Caco-2 (cell line): Measurements from ENCODE around the gene PPP2R1A. TPM values are rescaled to one million over a fixed set of nuclear protein-coding genes. Genes with fewer than 3 reads are reported as not detected.

ENCODE experiments used
- BruUV-seq: library from RNA; stranded (reverse); fragments of 400-500 nt; replicated peaks from 2 replicates; lab custom pipeline; 2021; lab: Mats Ljungman, UMichigan
- CTCF ChIA-PET: fragments of 300-600 bp; sonication (Branson Sonifier 250); formaldehyde crosslinking; loops from one replicate; lab custom pipeline; 2022; ENCODE audit warnings: antibody characterized with exemption; lab: Charles Lee
- POLR2A ChIA-PET: fragments of 300-600 bp; sonication (Branson Sonifier 250); formaldehyde crosslinking; loops from one replicate; lab custom pipeline; 2022; ENCODE audit warnings: antibody characterized with exemption; lab: Charles Lee
- DNase-seq, 2 experiments: peaks; one replicate each; pipeline versions ENCODE4 v3.0.0 to v3.0.0-alpha.2; 2020 to 2022
- H3K27me3 ChIP-seq: replicated peaks from 2 replicates; pipeline ENCODE4 v1.6.0; 2011; ENCODE audit warnings: low read length; ENCODE audit not compliant: control insufficient read depth, insufficient read depth
- H3K36me3 ChIP-seq: 2 replicates; pipeline ENCODE4 v1.5.1; 2011; ENCODE audit warnings: low read length; ENCODE audit not compliant: control insufficient read depth, insufficient read depth
- H3K4me1 ChIP-seq: fragments of 250-450 bp; sonication (Bioruptor Pico); 2 replicates; pipeline ENCODE4 v1.5.1; 2020; ENCODE audit warnings: mild to moderate bottlenecking
- H3K4me3 ChIP-seq: 2 replicates; pipeline ENCODE4 v1.5.1; 2011; ENCODE audit warnings: low read depth, mild to moderate bottlenecking, control low read depth, low read length
- H3K9me3 ChIP-seq: fragments of 250-450 bp; sonication (Bioruptor Pico); 2 replicates; pipeline ENCODE4 v1.5.1; 2020; ENCODE audit warnings: mild to moderate bottlenecking, moderate library complexity
- H3K27ac Mint-ChIP-seq: one replicate; pipeline ENCODE4 v1.8.0; 2022; ENCODE audit warnings: mixed read lengths; ENCODE audit not compliant: unreplicated experiment
- H3K27me3 Mint-ChIP-seq: one replicate; pipeline ENCODE4 v1.8.0; 2022; ENCODE audit warnings: mixed read lengths; ENCODE audit not compliant: insufficient read depth, unreplicated experiment
- H3K36me3 Mint-ChIP-seq: one replicate; pipeline ENCODE4 v1.8.0; 2022; ENCODE audit warnings: mild to moderate bottlenecking, mixed read lengths; ENCODE audit not compliant: insufficient read depth, unreplicated experiment
- H3K4me1 Mint-ChIP-seq: one replicate; pipeline ENCODE4 v1.8.0; 2022; ENCODE audit warnings: low read depth, mixed read lengths; ENCODE audit not compliant: unreplicated experiment
- H3K4me3 Mint-ChIP-seq: one replicate; pipeline ENCODE4 v1.8.0; 2022; ENCODE audit warnings: mild to moderate bottlenecking, moderate library complexity, mixed read lengths; ENCODE audit not compliant: unreplicated experiment
- H3K9me3 Mint-ChIP-seq: one replicate; pipeline ENCODE4 v1.8.0; 2022; ENCODE audit warnings: mixed read lengths; ENCODE audit not compliant: unreplicated experiment
- intact Hi-C: fragments of 100-400 bp; cut with micrococcal nuclease; formaldehyde crosslinking; loops from one replicate; pipeline ENCODE4 v1.10.0; 2022; ENCODE audit not compliant: unreplicated experiment
- total RNA-seq: library from RNA; stranded (reverse); gene quantifications from 2 replicates; pipeline ENCODE4 v1.2.3, GENCODE V29; 2022
- TF ChIP-seq, protein P1 (sequence below), 2 experiments: fragments of 200-600 bp in 1 of 2; IDR thresholded peaks; 1 replicate in 1 of 2; 2 replicates in 1 of 2; pipeline versions ENCODE4 v1.5.1 to v1.8.0; 2011 to 2022; ENCODE audit warnings: antibody characterized with exemption in 1 of 2, control low read depth in 1 of 2, inconsistent platforms in 1 of 2, low read depth in 1 of 2, low read length in 1 of 2, mild to moderate bottlenecking in 1 of 2, moderate library complexity in 1 of 2; ENCODE audit not compliant: insufficient read depth in 1 of 2, severe bottlenecking in 1 of 2, unreplicated experiment in 1 of 2

PPP2R1A gene
- total RNA-seq, 1 experiment from 2014 or later = 279 TPM

- H3K4me3 Mint-ChIP-seq = no peak overlapping the region
Measured at GRCh38 chr19:52196256-52196967, 6.6 kb downstream of the PPP2R1A start.

GRCh38 chr19:52197964-52198363 lies 8.1 kb downstream of the PPP2R1A start:
- intact Hi-C loops = no loop called here
- CTCF ChIA-PET = no interaction called here
- no peaks in the 10 kb centered on the region for H3K9me3 ChIP-seq
- Mint-ChIP-seq H3K36me3 (peaks cover 71% of the 10 kb centered on the region), H3K27ac (no peak overlapping the region), H3K9me3 (no peaks in the 10 kb centered on the region), H3K4me1 (peaks cover 6% of the 10 kb centered on the region), H3K4me3 (no peak overlapping the region), H3K27me3 (no peaks in the 10 kb centered on the region)
- H3K27me3 ChIP-seq = no peaks in the 10 kb centered on the region
- DNase-seq = no peak
- H3K36me3 ChIP-seq = peaks cover 5% of the 10 kb centered on the region
- H3K4me1 ChIP-seq = no peaks in the 10 kb centered on the region
- TF ChIP-seq, protein P1, sequence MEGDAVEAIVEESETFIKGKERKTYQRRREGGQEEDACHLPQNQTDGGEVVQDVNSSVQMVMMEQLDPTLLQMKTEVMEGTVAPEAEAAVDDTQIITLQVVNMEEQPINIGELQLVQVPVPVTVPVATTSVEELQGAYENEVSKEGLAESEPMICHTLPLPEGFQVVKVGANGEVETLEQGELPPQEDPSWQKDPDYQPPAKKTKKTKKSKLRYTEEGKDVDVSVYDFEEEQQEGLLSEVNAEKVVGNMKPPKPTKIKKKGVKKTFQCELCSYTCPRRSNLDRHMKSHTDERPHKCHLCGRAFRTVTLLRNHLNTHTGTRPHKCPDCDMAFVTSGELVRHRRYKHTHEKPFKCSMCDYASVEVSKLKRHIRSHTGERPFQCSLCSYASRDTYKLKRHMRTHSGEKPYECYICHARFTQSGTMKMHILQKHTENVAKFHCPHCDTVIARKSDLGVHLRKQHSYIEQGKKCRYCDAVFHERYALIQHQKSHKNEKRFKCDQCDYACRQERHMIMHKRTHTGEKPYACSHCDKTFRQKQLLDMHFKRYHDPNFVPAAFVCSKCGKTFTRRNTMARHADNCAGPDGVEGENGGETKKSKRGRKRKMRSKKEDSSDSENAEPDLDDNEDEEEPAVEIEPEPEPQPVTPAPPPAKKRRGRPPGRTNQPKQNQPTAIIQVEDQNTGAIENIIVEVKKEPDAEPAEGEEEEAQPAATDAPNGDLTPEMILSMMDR (IDR thresholded peaks at IDR 0.05; ENCODE audit: insufficient read depth in 1 of 2, low read depth in 1 of 2, low read length in 1 of 2, severe bottlenecking in 1 of 2, unreplicated experiment in 1 of 2) = no peak
- BruUV-seq = no TSS peak
- no peak overlapping the region for H3K4me3 ChIP-seq
- POLR2A ChIA-PET = interaction anchor here (1.4 kb wide), 1 partner anchor 9 kb away, joined by 6 read pairs; the partner anchor contains the start of gene PPP2R1A

More at GRCh38 chr19:52196256-52196967, 6.6 kb downstream of the PPP2R1A start:
- peaks cover 76% of the 10 kb centered on the region for H3K36me3 Mint-ChIP-seq
- H3K27me3 ChIP-seq = no peaks in the 10 kb centered on the region
- DNase-seq = no peak
- intact Hi-C loops = no loop called here
- H3K4me1 ChIP-seq = peaks cover 5% of the 10 kb centered on the region
- TF ChIP-seq, protein P1 (IDR thresholded peaks at IDR 0.05; ENCODE audit: insufficient read depth in 1 of 2, low read depth in 1 of 2, low read length in 1 of 2, severe bottlenecking in 1 of 2, unreplicated experiment in 1 of 2) = no peak
- no peaks in the 10 kb centered on the region for H3K9me3 ChIP-seq
- no TSS peak for BruUV-seq
- POLR2A ChIA-PET = no interaction called here
- H3K4me1 Mint-ChIP-seq = peaks cover 14% of the 10 kb centered on the region
- no peak overlapping the region for H3K27ac Mint-ChIP-seq
- CTCF ChIA-PET = no interaction called here
- H3K27me3 Mint-ChIP-seq = no peaks in the 10 kb centered on the region
- H3K4me3 ChIP-seq = no peak overlapping the region
- peaks cover 6% of the 10 kb centered on the region for H3K36me3 ChIP-seq
- H3K9me3 Mint-ChIP-seq = no peaks in the 10 kb centered on the region

DNA sequence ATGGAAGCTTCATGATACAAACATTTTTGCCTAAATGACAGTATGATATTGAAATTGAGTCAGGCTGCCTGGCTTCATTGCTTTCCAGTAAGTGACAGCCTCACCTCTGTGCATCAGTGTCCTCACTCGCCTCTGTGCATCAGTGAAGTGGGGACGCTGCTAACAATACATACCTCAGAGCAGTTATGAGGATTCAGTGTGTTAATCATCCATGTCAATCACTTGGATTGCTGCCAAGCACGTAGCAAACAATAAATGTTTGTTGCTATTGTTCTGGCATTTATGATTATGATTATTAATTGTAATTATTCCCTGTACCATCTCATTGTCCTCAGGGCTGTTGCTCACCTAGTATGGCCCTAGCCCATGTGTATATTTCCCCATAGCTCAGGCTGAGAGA lies 8.8 kb downstream of the PPP2R1A start:
- peaks cover 6% of the 10 kb centered on the region for H3K36me3 ChIP-seq
- POLR2A ChIA-PET = interaction anchor here (1.4 kb wide), 1 partner anchor 9 kb away, joined by 6 read pairs; the partner anchor contains the start of gene PPP2R1A

More for the DNA sequence above, 8.8 kb downstream of the PPP2R1A start:
- no peaks in the 10 kb centered on the region for H3K27me3 Mint-ChIP-seq
- no peak overlapping the region for H3K27ac Mint-ChIP-seq
- no peak overlapping the region for H3K4me3 Mint-ChIP-seq
- Histone ChIP-seq H3K9me3 (no peaks in the 10 kb centered on the region), H3K27me3 (no peaks in the 10 kb centered on the region), H3K4me1 (no peaks in the 10 kb centered on the region), H3K4me3 (no peak overlapping the region)
- CTCF ChIA-PET = no interaction called here
- DNase-seq = no peak
- no TSS peak for BruUV-seq
- H3K9me3 Mint-ChIP-seq = no peaks in the 10 kb centered on the region
- peaks cover 6% of the 10 kb centered on the region for H3K4me1 Mint-ChIP-seq
- peaks cover 70% of the 10 kb centered on the region for H3K36me3 Mint-ChIP-seq
- intact Hi-C loops = no loop called here
- TF ChIP-seq, protein P1 (IDR thresholded peaks at IDR 0.05; ENCODE audit: insufficient read depth in 1 of 2, low read depth in 1 of 2, low read length in 1 of 2, severe bottlenecking in 1 of 2, unreplicated experiment in 1 of 2) = no peak
